Measurements from ENCODE around the gene TNK1.

- TF ChIP-seq REST (IDR thresholded peaks at IDR 0.05; ENCODE audit: insufficient read depth in 1 of 2, low read depth in 2 of 2, low read length in 2 of 2) (no peak), POLR2AphosphoS5 (IDR thresholded peaks at IDR 0.05; ENCODE audit: low read depth, low read length) (no peak), TAF1 (IDR thresholded peaks at IDR 0.05; ENCODE audit: borderline replicate concordance, insufficient read depth, low read length) (no peak)
Measured at GRCh38 chr17:7383371-7383741, 2.5 kb downstream of the TNK1 start.

All from PFSK-1 (cell line).